K562 (cell line): ENCODE measurements around the gene CDH8. TPM values are rescaled to one million over a fixed set of nuclear protein-coding genes. Genes with fewer than 3 reads are reported as not detected.

Experiments
- ATAC-seq: fragments of 200-7000 bp; cut with Tn5 transposase; 3 replicates; pipeline ENCODE4 v1.9.1; 2020; ENCODE audit warnings: moderate library complexity
- BruUV-seq: library from RNA; stranded (reverse); fragments of 400-500 nt; replicated peaks from 2 replicates; lab custom pipeline; 2021; lab: Mats Ljungman, UMichigan
- CTCF ChIA-PET: fragments of 300-600 bp; formaldehyde crosslinking; extraction: SDS; loops from one replicate; lab custom pipeline; 2021; ENCODE audit warnings: low intra/inter-chr PET ratio; lab: Yijun Ruan, JAX
- POLR2A ChIA-PET: fragments of 300-600, 350-650 bp; sonication (Branson Sonifier 250); formaldehyde crosslinking; extraction: SDS; loops from one replicate; lab custom pipeline; 2021; ENCODE audit warnings: antibody characterized with exemption, inconsistent platforms; lab: Yijun Ruan, JAX
- DNase-seq, 4 experiments: peaks; one replicate each; pipeline versions ENCODE4 v3.0.0 to v3.0.0-alpha.2; 2011 to 2018; ENCODE audit warnings: low spot score in 3 of 4, mixed read lengths in 3 of 4; ENCODE audit errors: extremely low read depth in 1 of 4
- FAIRE-seq: peaks from 2 replicates; lab custom pipeline; 2011; peaks lifted over from hg19 to GRCh38; lab: Jason Lieb, UNC
- H2AFZ ChIP-seq: 2 replicates; pipeline ENCODE4 v1.6.0; 2011; ENCODE audit warnings: low read depth, low read length, control low read depth, inconsistent platforms
- H3K27ac ChIP-seq: fragments of 200-600 bp; 3 replicates; pipeline ENCODE4 v1.8.0; 2011; ENCODE audit warnings: low read depth, mild to moderate bottlenecking, control low read depth, inconsistent platforms, low read length, moderate library complexity, mixed read lengths; ENCODE audit errors: extremely low read depth
- H3K27me3 ChIP-seq, 2 experiments: fragments of 300-600 bp in 1 of 2; 2 replicates in 1 of 2; 3 replicates in 1 of 2; pipeline versions ENCODE4 v1.6.0 to v1.8.0; 2011; ENCODE audit warnings: inconsistent platforms in 2 of 2, low read length in 2 of 2, mild to moderate bottlenecking in 1 of 2, mixed read lengths in 1 of 2, moderate library complexity in 1 of 2; ENCODE audit not compliant: control insufficient read depth in 2 of 2, insufficient read depth in 2 of 2
- H3K36me3 ChIP-seq: fragments of 300-600 bp; 3 replicates; pipeline ENCODE4 v1.8.0; 2011; ENCODE audit warnings: mild to moderate bottlenecking, low read length, inconsistent platforms; ENCODE audit not compliant: control insufficient read depth, insufficient read depth
- H3K4me1 ChIP-seq, 2 experiments: fragments of 200-600 bp in 1 of 2; replicated peaks in 1 of 2; 2 replicates in 1 of 2; 3 replicates in 1 of 2; pipeline versions ENCODE4 v1.5.1 to v1.8.0; 2011; ENCODE audit warnings: inconsistent platforms in 2 of 2, low read length in 2 of 2, mild to moderate bottlenecking in 1 of 2, mixed read lengths in 1 of 2, moderate library complexity in 1 of 2; ENCODE audit not compliant: control insufficient read depth in 2 of 2, insufficient read depth in 2 of 2
- H3K4me2 ChIP-seq: 2 replicates; pipeline ENCODE4 v1.6.1; 2011; ENCODE audit warnings: low read length, control low read depth, inconsistent platforms, mixed read lengths; ENCODE audit not compliant: insufficient read depth
- H3K4me3 ChIP-seq: fragments of 200-600 bp; sonication (generic), shearing (Covaris generic); 2 replicates; pipeline ENCODE4 v1.5.1; 2016; ENCODE audit warnings: control low read depth, inconsistent platforms
- H3K79me2 ChIP-seq: fragments of 200-600 bp; 3 replicates; pipeline ENCODE4 v1.8.0; 2011; ENCODE audit warnings: low read length, inconsistent platforms; ENCODE audit not compliant: control insufficient read depth, insufficient read depth
- H3K9ac ChIP-seq, 2 experiments: 2 replicates each; pipeline versions ENCODE4 v1.6.0 to v1.6.1; 2011; ENCODE audit warnings: low read depth in 2 of 2, low read length in 2 of 2, control low read depth in 1 of 2, inconsistent platforms in 1 of 2, mild to moderate bottlenecking in 1 of 2, mixed read lengths in 1 of 2; ENCODE audit not compliant: insufficient read depth in 1 of 2
- H3K9me1 ChIP-seq: one replicate; pipeline ENCODE4 v1.6.0; 2011; ENCODE audit warnings: inconsistent platforms, mild to moderate bottlenecking, low read length, moderate library complexity; ENCODE audit not compliant: control insufficient read depth, insufficient read depth
- H3K9me3 ChIP-seq: replicated peaks from 2 replicates; pipeline ENCODE4 v1.5.1; 2011; ENCODE audit warnings: low read depth, low read length, inconsistent platforms; ENCODE audit not compliant: control insufficient read depth, insufficient read depth
- H4K20me1 ChIP-seq: replicated peaks from 2 replicates; pipeline ENCODE4 v1.6.1; 2011; ENCODE audit warnings: low read length, inconsistent platforms, mixed read lengths; ENCODE audit not compliant: control insufficient read depth, insufficient read depth
- CBX2 ChIP-seq: fragments of 200-600 bp; sonication (generic); IDR thresholded peaks from one replicate; pipeline ENCODE4 v1.6.1; 2012; ENCODE audit warnings: mild to moderate bottlenecking, low read length, inconsistent platforms; ENCODE audit not compliant: insufficient read depth, poor library complexity, severe bottlenecking
- GTF2E2 ChIP-seq: fragments of 200-800 bp; sonication (Bioruptor generic); IDR thresholded peaks from 2 replicates; pipeline ENCODE4 v1.6.1; 2016; ENCODE audit warnings: missing genetic modification characterization, missing compliant biosample characterization
- MIER1 ChIP-seq: fragments of 450-650 bp; IDR thresholded peaks from 2 replicates; pipeline ENCODE4 v1.6.1; 2016; ENCODE audit warnings: antibody characterized with exemption, mild to moderate bottlenecking, low read depth
- ZNF408 ChIP-seq: fragments of 250-450 bp; sonication (Bioruptor Pico); IDR thresholded peaks from 2 replicates; pipeline ENCODE4 v1.4.0; 2020; ENCODE audit warnings: low read depth, mild to moderate bottlenecking, moderate library complexity
- WGBS: fragments of 100-300 bp; shearing (Covaris generic); methylation state at CpG from one replicate; pipeline ENCODE4 v1.1.6; 2016; ENCODE audit warnings: low coverage, mixed read lengths; ENCODE audit not compliant: insufficient coverage; ENCODE audit errors: missing lambda C conversion rate; 5-methylcytosine and 5-hydroxymethylcytosine counted together
- in situ Hi-C: fragments of 300-500 bp; cut with MboI; formaldehyde crosslinking; loops from 4 replicates; pipeline ENCODE4 v1.15.0; 2018; ENCODE audit warnings: inconsistent platforms, mixed read lengths
- intact Hi-C: fragments of 100-400 bp; cut with micrococcal nuclease; formaldehyde crosslinking; loops from 2 replicates; pipeline ENCODE4 v1.14.2; 2022
- polyA plus RNA-seq, 8 experiments: library from polyadenylated mRNA; depleted of rRNA in 4 of 8; stranded (reverse) in 5 of 8; unstranded in 3 of 8; fragments of >200 nt; fragmentation: Nextera tagmentation in 2 of 8; fragmentation: Illumina TruSeq in 1 of 8; extraction: Ambion mirVana in 2 of 8; extraction: Trizol in 1 of 8; gene quantifications; 2 replicates each; pipeline versions ENCODE4 v1.2.1 to v1.2.3, GENCODE V29; 2011 to 2014; ENCODE audit warnings: inconsistent platforms in 1 of 8, missing spikeins in 1 of 8
- total RNA-seq, 7 experiments: library from RNA; depleted of rRNA in 6 of 7; stranded (reverse); fragments of >200 nt in 6 of 7; fragmentation: Illumina TruSeq in 2 of 7; extraction: Trizol in 2 of 7; gene quantifications; 2 replicates each; pipeline versions ENCODE4 v1.2.1 to v1.2.3, GENCODE V29; 2011 to 2021; ENCODE audit warnings: low replicate concordance in 1 of 7
- TF ChIP-seq, protein P1 (sequence below): IDR thresholded peaks from 2 replicates; pipeline ENCODE4 v1.6.1; 2012; ENCODE audit warnings: low read depth, low read length, improper control_type of control experiment, borderline replicate concordance

CDH8 gene
- total and polyA plus RNA-seq, 9 of the 15 experiments (the other 6 are each of a cell fraction or from before 2014, with no cell fraction given) = 0.22 to 1.4 (median 0.42) TPM; not detected in 4

DNA sequence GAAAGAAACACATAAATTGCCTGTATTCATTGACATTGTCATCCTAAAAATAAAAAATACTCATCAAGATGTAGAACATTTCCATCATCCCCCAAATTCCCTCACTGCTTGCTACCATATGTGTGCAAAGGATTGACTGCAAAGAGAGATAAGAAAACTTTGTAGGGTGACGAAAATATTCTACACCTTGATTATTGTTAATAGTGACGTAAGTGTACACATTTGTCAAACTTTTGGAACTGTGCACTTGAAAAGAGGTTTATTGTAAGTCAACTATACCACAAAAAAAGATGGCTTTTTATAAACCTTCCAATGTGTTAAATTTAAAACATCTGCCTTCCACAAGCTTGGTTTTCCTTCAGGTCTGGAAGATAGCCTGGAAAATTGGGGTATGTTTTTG is 359.5 kb downstream of the CDH8 start:
- TF ChIP-seq CBX2 = no peak
- TF ChIP-seq MIER1 = no peak
- TF ChIP-seq, protein P1, sequence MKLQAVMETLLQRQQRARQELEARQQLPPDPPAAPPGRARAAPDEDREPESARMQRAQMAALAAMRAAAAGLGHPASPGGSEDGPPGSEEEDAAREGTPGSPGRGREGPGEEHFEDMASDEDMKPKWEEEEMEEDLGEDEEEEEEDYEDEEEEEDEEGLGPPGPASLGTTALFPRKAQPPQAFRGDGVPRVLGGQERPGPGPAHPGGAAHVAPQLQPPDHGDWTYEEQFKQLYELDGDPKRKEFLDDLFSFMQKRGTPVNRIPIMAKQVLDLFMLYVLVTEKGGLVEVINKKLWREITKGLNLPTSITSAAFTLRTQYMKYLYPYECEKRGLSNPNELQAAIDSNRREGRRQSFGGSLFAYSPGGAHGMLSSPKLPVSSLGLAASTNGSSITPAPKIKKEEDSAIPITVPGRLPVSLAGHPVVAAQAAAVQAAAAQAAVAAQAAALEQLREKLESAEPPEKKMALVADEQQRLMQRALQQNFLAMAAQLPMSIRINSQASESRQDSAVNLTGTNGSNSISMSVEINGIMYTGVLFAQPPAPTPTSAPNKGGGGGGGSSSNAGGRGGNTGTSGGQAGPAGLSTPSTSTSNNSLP = no peak
- TF ChIP-seq ZNF408 (CRISPR knock-in tag) = no peak
- Histone ChIP-seq H3K4me2 (no peak overlapping the region), H2AFZ (no peak overlapping the region), H3K27me3 (no peaks in the 10 kb centered on the region), H3K4me3 (no peak overlapping the region), H3K4me1 (no peaks in the 10 kb centered on the region), H4K20me1 (no peaks in the 10 kb centered on the region), H3K9me1 (no peaks in the 10 kb centered on the region), H3K27ac (no peak overlapping the region), H3K79me2 (no peaks in the 10 kb centered on the region), H3K36me3 (no peaks in the 10 kb centered on the region), H3K9me3 (no peaks in the 10 kb centered on the region), H3K9ac (no peak overlapping the region)
- no TSS peak for BruUV-seq
- DNase-seq (no peak), FAIRE-seq (no peak), ATAC-seq (no peak)
- ChIA-PET CTCF (no interaction called here), POLR2A (no interaction called here)
- intact Hi-C loops = no loop called here
- in situ Hi-C loops = no loop called here
- WGBS = 0% methylated on average over 2 of the region's 2 CpGs

DNA sequence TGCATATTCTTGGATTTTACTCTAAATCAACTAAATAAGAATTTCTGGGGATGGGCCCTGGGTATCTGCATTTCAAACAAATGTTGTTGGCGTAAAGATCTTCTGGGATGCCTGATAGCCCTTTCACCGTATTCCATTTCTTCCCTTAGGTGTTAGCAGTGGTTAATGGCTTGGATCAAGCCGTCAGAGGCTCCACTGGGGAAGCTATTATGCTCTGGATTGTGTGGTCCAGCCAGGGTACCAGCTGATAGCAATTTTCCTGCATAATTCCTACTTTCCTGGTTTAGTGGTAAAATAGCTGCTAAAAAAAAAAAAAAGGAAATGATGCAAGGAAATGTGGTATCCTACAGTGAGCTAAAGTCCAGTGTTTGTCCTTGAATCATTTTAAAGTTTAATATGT is 365.1 kb downstream of the CDH8 start:
- Histone ChIP-seq H3K9me1 (no peaks in the 10 kb centered on the region), H3K4me3 (no peak overlapping the region), H3K27me3 (no peaks in the 10 kb centered on the region), H3K4me1 (no peaks in the 10 kb centered on the region), H3K27ac (no peak overlapping the region), H2AFZ (no peak overlapping the region), H4K20me1 (no peaks in the 10 kb centered on the region), H3K9me3 (no peaks in the 10 kb centered on the region), H3K36me3 (no peaks in the 10 kb centered on the region), H3K4me2 (no peak overlapping the region), H3K79me2 (no peaks in the 10 kb centered on the region), H3K9ac (no peak overlapping the region)
- POLR2A ChIA-PET = no interaction called here
- no peak for ATAC-seq
- 3% methylated on average over 3 of the region's 3 CpGs for WGBS
- in situ Hi-C loops = no loop called here
- no peak for FAIRE-seq
- CTCF ChIA-PET = no interaction called here
- DNase-seq = no peak
- intact Hi-C loops = no loop called here
- no peak for TF ChIP-seq GTF2E2 (tag)
- BruUV-seq = no TSS peak
